Bronchial epithelial cell (primary cell): ENCODE results near the gene NLN. TPM values are rescaled to one million over a fixed set of nuclear protein-coding genes. Genes with fewer than 3 reads are reported as not detected.
"Not testable (repeated sequence)": the region's sequence is repeated elsewhere in the genome, so short reads cannot be mapped to it uniquely, and the experiment has no call there.

Experiments used
- DNase-seq: peaks from one replicate; pipeline ENCODE4 v3.0.0-alpha.2; 2010; ENCODE audit warnings: low read depth
- FAIRE-seq: peaks from 2 replicates; lab custom pipeline; 2011; peaks lifted over from hg19 to GRCh38; lab: Jason Lieb, UNC
- H3K27me3 ChIP-seq: 2 replicates; pipeline ENCODE4 v1.5.1; 2011; ENCODE audit warnings: low read length; ENCODE audit not compliant: control insufficient read depth, insufficient read depth
- H3K36me3 ChIP-seq: 2 replicates; pipeline ENCODE4 v1.5.1; 2011; ENCODE audit warnings: low read length; ENCODE audit not compliant: control insufficient read depth, insufficient read depth
- H3K4me3 ChIP-seq: 2 replicates; pipeline ENCODE4 v1.5.1; 2011; ENCODE audit warnings: mild to moderate bottlenecking, low read depth, low read length, control low read depth
- CTCF ChIP-seq: IDR thresholded peaks from 2 replicates; pipeline ENCODE4 v1.5.1; 2011; ENCODE audit warnings: mild to moderate bottlenecking, moderate library complexity, low read length, control low read depth, inconsistent platforms; ENCODE audit not compliant: insufficient read depth, severe bottlenecking
- total RNA-seq: library from RNA; depleted of rRNA; stranded (reverse); fragments of >200 nt; gene quantifications from 2 replicates; pipeline ENCODE4 v1.2.1, GENCODE V29; 2014

Gene NLN
- total RNA-seq, 1 donor from 2014 or later, result 40.3 TPM

DNA sequence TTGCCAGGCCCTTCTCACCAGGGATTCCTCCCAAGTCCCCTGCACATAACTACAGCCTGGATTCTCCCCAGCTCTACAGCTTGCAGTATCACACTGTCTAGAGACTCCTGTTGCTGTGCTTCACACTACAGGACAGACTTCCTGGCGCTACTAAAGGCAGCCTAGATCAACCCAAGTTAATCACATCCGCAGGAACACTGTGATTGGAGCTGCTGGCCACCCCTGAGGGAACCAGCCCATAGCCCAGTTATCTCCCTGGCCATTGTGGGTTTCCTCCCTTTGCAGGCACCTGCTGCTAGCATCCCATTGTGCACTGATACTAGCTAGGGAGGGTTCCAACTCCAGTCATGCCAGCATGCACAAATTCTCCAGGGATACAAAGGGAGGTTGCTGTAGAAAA is 53.5 kb downstream of the NLN start:
- DNase-seq (no peak), FAIRE-seq (no peak)
- Histone ChIP-seq H3K27me3 (no peaks in the 10 kb centered on the region), H3K4me3 (no peak overlapping the region), H3K36me3 (peaks cover 3% of the 10 kb centered on the region)
- no peak for TF ChIP-seq CTCF

- DNase-seq (no peak), FAIRE-seq (no peak)
- no peak overlapping the region for H3K4me3 ChIP-seq
- no peak for TF ChIP-seq CTCF
- peaks cover 3% of the 10 kb centered on the region for H3K36me3 ChIP-seq
- H3K27me3 ChIP-seq, result no peaks in the 10 kb centered on the region
These were observed 54.6 kb downstream of the NLN start for GRCh38 chr5:65776441-65777141.

- Histone ChIP-seq H3K36me3 (peaks cover 3% of the 10 kb centered on the region), H3K4me3 (no peak overlapping the region), H3K27me3 (no peaks in the 10 kb centered on the region)
- DNase-seq, result no peak
- FAIRE-seq, result no peak
- no peak for TF ChIP-seq CTCF
These were observed 56.1 kb downstream of the NLN start for GRCh38 chr5:65778126-65778525.

- no peak for DNase-seq
- no peaks in the 10 kb centered on the region for H3K27me3 ChIP-seq
These were observed 57.6 kb downstream of the NLN start for GRCh38 chr5:65779643-65780042.

GRCh38 chr5:65788296-65788695 is 66.3 kb downstream of the NLN start:
- H3K36me3 ChIP-seq, FAIRE-seq, H3K4me3 ChIP-seq, DNase-seq, H3K27me3 ChIP-seq: not testable (repeated sequence)

More at GRCh38 chr5:65779643-65780042, 57.6 kb downstream of the NLN start:
- no peak for TF ChIP-seq CTCF
- Histone ChIP-seq H3K4me3 (no peak overlapping the region), H3K36me3 (peaks cover 3% of the 10 kb centered on the region)
- no peak for FAIRE-seq

DNA sequence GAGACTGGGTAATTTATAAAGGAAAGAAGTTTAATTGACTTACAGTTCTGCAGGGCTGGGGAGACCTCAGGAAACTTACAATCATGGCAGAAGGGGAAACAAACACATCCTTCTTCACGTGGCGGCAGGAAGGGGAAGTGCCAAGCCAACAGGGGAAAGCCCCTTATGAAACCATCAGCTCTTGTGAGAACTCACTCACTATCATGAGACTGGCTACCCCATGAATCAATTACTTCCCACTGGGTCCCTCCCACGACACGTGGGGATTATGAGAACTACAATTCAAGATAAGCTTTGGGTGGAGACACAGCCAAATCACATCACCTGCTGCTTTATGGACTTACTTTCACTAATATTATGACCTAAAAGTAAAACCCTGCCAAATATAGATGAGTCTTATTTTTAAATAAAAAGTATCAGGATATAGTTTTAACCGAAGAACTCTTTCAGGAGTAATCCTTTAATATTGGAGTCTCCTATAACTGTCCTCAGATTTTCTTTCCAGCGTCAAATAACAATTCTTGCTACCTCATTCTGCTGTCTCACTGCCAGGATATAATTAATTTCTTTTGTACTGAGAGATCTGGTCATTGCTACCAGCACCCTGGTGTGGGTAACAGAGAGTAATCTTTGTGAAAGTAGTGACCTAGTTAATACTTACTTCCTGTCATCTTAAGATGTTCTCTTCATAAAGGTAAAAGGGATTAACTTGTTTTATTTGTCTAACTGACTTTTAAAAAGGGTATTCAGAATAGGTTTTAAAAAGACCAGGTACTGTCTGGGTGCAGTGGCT is 68.6 kb downstream of the NLN start:
- TF ChIP-seq CTCF, result no peak
- DNase-seq (no peak), FAIRE-seq (no peak)
- H3K36me3 ChIP-seq, result peaks cover 1% of the 10 kb centered on the region
- H3K4me3 ChIP-seq, result no peak overlapping the region
- no peaks in the 10 kb centered on the region for H3K27me3 ChIP-seq
